Measurements from ENCODE around the gene ANAPC5.

ANAPC5 gene

DNA sequence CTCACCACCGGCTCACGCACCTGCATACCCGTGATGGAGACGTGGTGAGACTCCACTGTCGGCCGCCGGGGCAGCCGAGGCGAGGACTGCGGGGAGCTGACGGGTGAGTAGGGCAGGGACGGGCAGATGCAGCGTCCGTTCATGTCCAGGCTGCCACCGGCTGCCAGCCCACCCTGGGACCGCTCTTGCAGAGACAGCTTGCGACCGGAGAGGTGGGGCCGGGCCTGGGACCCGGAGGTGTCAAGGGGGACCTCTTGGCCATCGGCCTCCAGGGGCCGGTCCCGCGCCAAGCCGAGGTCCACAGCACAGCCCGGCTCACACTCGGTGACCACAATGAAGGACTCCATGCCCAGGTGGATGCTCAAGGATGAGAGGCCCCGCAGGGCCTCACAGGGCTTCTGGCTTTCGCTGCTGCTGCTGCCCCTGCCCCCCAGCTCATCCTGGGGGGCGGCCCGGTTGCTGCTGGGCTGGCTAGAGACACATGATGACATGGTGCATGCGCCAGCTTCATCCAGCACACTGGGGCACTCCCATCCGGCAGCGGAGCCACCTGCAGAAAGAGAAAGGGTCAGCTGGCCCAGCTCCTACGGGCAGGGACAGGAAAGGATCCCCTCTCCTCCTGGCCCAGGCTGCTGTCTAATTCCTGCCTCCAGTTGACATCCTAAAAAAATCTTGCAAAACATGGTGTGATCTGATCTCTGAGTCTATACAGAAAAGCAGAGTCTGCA, 78.0 kb downstream of the ANAPC5 start:
- CTCF ChIA-PET, result no interaction called here
- POLR2A ChIA-PET (ENCODE audit: low non-redundant PET), result no interaction called here
- H3K27ac ChIP-seq, result no peak overlapping the region
- DNase-seq (ENCODE audit: low spot score), result no peak
- TF ChIP-seq CTCF (conservative IDR thresholded peaks at IDR 0.05; ENCODE audit: low read depth), result no peak

DNA sequence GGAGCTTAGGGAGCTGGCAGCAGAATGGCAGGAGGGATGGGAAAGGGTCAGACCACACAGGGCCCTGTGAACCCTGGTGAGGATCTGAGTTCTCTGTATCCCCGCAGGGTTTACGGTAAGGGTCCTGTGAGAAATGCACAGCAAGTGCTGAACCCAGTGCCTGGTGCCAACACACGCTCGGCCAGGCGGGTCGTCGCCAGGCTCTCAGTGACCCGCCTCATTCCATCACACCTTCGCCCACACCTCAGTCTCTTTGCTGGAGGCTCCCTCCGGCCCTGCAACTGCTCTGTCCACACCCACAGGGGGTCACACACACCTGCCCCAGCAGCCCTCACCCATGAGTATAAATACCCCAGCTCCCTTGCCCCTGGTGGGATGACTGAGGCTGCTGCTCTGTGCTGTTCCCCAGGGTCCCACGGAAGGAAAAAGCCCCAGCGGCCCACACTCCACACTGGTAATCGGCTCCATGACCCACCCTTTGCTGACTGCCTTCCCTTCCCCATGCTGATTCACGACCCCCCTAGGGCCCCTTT, 78.8 kb downstream of the ANAPC5 start:
- DNase-seq (ENCODE audit: low spot score), result no peak
- ChIA-PET CTCF (no interaction called here), POLR2A (ENCODE audit: low non-redundant PET) (no interaction called here)
- TF ChIP-seq CTCF (conservative IDR thresholded peaks at IDR 0.05; ENCODE audit: low read depth), result no peak
- H3K27ac ChIP-seq, result no peak overlapping the region

DNA sequence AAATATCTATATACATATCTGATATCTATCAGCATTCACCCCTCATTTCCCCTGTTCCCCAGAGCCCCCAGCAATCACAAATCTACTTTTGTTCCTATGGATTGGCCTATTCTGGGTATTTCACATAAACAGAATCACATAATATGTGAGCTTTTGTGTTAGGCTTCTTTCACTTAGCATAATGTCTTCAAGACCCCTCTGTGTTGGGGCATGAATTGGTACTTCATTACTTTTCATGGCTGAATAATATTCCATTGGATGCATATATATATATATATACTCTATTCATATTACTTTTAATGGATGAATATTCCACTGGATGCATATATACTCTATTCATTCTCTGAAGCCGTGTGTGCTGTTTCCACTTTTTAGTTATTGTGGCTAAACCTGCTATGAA, 84.4 kb downstream of the ANAPC5 start:
- POLR2A ChIA-PET (ENCODE audit: low non-redundant PET), result no interaction called here
- DNase-seq (ENCODE audit: low spot score), result no peak
- no peak for TF ChIP-seq CTCF (conservative IDR thresholded peaks at IDR 0.05; ENCODE audit: low read depth)
- H3K27ac ChIP-seq, result no peak overlapping the region
- CTCF ChIA-PET, result no interaction called here

DNA sequence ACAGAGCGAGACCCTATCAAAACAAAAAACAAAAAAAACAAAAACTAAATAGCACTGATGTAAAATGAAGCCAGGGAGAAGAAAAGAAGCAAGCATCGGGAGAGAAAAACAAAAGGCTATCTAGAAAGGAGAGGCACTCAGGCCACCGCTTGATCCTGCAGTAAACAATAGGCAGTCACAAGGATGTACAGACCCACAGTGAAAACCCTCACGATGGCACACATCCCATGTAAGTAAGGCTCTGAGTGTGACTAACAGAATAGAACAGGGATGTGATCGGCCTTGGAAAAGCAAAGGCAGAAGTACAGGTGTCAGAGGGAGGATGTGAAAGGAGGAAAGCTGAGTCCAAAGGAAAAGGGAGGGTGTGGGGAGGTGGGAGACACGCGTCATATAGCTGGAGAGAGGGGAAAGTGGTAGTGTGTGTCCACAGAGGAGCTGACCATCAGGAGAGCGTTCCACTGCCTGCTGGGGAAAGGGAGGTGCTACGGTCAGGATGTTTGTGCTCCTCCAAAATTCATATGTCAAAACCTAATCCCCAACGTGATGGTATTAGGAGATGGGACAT, 87.2 kb downstream of the ANAPC5 start:
- DNase-seq (ENCODE audit: low spot score), result no peak
- H3K27ac ChIP-seq, result no peak overlapping the region
- ChIA-PET CTCF (no interaction called here), POLR2A (ENCODE audit: low non-redundant PET) (no interaction called here)
- no peak for TF ChIP-seq CTCF (conservative IDR thresholded peaks at IDR 0.05; ENCODE audit: low read depth)

- ChIA-PET POLR2A (ENCODE audit: low non-redundant PET) (no interaction called here), CTCF (no interaction called here)
- no peak for TF ChIP-seq CTCF (conservative IDR thresholded peaks at IDR 0.05; ENCODE audit: low read depth)
- no peak overlapping the region for H3K27ac ChIP-seq
- DNase-seq (ENCODE audit: low spot score), result no peak
Measured at GRCh38 chr12:121264135-121264534, 88.1 kb downstream of the ANAPC5 start.

DNA sequence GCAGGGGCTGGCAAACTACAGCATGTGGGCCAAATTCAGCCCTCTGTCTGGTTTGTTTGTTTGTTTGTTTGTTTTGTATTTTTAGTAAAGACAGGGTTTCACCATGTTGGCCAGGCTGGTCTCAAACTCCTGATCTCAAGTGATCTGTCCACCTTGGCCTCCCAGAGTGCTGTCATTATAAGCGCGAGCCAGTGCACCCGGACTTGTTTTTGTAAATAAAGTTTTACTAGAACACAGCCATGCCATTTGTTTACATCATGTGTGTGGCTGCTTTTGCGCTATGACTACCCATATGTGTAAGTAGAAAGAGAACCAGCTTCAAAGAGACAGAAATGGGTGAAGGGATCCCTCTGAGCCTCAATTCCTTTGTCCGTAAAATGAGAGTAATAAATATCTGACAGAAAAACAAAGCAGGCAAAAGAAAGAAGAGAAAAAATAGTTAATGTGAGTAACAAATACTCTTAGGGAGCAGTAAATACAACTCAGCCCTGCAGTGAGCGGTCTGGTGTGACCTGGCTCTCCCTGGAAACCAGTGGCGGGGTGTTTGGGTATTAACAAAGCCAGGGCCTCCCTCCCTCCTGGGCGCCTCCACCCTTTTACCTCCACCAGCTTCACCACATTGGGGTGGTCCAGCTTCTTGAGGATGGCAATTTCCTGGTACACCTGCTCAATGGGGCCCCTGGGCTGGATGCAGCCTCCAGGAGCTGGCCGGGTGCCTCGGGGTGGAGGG, 88.8 kb downstream of the ANAPC5 start:
- ChIA-PET POLR2A (ENCODE audit: low non-redundant PET) (no interaction called here), CTCF (no interaction called here)
- no peak for TF ChIP-seq CTCF (conservative IDR thresholded peaks at IDR 0.05; ENCODE audit: low read depth)
- no peak overlapping the region for H3K27ac ChIP-seq
- no peak for DNase-seq (ENCODE audit: low spot score)
